GM20000 (cell line): Measurements from ENCODE around the gene NFIB.

Experiments
- DNase-seq: peaks from one replicate; pipeline ENCODE4 v3.0.0; 2012; ENCODE audit warnings: low spot score
- TF ChIP-seq, protein P1 (sequence below): IDR thresholded peaks from 2 replicates; pipeline ENCODE4 v1.5.1; 2012; ENCODE audit warnings: mild to moderate bottlenecking, control low read depth; ENCODE audit errors: extremely low read depth, missing control alignments

NFIB gene

DNA sequence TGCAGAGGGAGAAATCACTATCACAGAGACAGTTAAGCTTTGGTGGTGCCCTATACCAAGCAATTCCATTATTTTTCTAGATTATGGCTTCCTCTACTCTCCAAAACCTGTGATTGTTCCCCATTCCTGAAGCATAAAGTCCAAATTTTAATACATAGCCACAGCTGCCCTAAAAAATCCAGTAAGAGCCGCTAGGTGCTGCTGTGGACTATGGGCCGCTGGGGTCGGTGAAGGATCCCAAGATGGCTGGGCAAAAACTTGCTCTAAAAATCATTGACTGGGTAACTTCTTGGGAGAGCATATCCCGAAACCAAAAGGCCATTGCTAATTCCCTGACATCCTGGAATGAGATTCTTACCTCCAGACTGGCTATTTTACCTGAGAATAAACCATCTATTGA, 245.3 kb downstream of the NFIB start:
- TF ChIP-seq, protein P1, sequence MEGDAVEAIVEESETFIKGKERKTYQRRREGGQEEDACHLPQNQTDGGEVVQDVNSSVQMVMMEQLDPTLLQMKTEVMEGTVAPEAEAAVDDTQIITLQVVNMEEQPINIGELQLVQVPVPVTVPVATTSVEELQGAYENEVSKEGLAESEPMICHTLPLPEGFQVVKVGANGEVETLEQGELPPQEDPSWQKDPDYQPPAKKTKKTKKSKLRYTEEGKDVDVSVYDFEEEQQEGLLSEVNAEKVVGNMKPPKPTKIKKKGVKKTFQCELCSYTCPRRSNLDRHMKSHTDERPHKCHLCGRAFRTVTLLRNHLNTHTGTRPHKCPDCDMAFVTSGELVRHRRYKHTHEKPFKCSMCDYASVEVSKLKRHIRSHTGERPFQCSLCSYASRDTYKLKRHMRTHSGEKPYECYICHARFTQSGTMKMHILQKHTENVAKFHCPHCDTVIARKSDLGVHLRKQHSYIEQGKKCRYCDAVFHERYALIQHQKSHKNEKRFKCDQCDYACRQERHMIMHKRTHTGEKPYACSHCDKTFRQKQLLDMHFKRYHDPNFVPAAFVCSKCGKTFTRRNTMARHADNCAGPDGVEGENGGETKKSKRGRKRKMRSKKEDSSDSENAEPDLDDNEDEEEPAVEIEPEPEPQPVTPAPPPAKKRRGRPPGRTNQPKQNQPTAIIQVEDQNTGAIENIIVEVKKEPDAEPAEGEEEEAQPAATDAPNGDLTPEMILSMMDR: no peak
- DNase-seq: no peak

DNA sequence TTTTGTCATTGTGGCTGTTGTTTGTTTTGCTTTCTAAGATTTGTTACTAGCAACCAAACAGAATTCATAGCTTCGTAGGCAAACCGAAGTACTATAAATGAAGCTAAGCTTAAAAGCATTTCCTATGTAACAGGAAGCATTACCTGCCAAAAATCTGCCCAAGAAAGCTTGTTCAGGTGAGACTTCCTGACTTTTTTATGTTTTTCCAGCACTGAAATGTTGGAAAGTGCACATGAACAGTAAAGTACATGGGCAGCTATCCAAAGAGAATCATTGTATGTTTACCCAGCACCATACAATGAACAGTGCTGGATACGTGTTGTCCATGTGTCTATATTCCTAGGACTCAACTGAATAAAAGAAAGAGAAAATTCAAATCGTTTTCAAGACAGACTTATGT, 247.1 kb downstream of the NFIB start:
- TF ChIP-seq, protein P1: no peak

DNA sequence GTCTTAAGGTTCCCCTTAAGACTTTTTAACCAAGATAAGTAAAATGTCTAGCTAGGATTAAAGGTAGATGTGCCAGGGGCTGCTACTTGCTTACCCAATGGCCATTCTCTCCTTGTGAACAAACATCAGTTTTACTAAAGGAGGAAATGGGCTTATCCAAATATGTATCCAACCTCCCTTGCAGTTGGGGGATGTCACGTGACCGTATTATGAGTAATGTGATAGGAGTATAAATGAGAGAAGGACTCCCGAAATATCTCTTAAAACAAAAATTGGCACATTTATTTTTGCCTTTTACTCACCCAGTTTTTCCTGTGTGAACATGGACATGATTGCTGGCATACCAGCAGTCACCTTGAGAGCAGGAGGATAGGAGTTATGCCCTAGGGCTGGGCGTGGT, 247.9 kb downstream of the NFIB start:
- DNase-seq: no peak
- TF ChIP-seq, protein P1: no peak

More for the DNA sequence above, 247.1 kb downstream of the NFIB start:
- DNase-seq: no peak

DNA sequence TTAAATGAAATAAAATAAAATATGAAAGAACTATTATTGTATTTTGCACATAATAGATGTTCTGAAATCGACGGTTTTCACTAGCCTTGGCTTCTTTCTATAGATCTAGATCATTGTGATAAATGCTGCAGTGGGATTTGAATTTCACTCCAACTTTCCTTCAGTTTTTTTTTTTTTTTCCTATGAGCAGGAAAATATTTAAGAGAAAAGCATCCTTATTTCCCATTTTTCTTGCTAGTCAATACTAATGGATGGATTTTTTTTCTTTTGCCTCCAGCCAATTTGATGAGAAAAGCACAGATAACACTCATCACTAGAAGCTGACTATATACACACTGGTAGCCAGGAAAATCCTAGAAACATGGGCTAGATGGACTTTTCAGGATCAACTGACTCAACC, 249.0 kb downstream of the NFIB start:
- TF ChIP-seq, protein P1: no peak
- DNase-seq: no peak

DNA sequence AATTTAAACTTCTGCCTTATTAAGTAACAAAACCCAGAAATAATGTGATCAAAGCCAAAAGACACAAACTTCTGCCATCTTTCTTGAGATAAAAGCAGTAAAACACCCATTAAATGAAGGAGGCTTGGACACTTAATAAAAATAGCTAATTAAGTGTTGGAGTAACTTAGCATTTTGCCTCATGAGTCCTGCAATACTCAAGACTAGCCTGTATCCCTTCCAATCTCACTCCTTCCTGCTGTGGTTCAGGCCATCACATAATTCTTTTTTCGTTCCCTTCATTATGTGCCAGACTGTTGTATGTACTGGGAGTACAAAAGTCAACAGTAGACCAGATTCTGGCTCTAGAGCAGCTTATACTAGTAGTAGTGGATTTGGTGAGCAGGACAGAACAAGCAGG, 250.2 kb downstream of the NFIB start:
- TF ChIP-seq, protein P1: no peak
- no peak for DNase-seq

DNA sequence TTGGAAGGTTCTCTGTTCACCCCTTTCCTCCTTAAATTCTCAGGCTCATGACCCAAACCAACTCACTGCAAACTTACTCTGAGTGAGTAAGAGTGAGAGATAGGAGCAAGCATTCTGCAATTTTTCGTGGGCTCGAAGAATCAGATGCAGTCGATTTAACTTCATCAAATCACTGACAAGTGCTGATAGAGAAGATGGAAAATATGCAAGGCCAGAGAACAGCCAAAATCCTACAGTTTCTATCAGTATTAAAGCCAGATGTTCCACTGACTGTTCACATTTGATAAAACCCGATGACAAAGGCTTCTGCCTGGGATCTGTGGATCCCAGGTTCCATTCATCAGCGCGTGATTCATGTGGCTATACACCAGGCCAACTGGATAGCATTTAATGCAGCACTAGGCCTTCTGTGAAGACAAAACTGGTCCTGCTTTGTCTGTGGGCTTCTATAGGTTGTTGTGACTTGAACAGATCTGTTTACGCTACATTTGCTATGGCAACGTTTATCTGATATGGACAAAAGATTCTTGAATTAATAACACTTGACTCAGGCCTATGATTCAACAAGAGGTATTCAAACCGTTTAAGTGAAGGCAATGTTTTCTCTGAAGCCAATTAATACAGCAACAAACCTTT, 251.2 kb downstream of the NFIB start:
- no peak for DNase-seq
- TF ChIP-seq, protein P1: no peak

DNA sequence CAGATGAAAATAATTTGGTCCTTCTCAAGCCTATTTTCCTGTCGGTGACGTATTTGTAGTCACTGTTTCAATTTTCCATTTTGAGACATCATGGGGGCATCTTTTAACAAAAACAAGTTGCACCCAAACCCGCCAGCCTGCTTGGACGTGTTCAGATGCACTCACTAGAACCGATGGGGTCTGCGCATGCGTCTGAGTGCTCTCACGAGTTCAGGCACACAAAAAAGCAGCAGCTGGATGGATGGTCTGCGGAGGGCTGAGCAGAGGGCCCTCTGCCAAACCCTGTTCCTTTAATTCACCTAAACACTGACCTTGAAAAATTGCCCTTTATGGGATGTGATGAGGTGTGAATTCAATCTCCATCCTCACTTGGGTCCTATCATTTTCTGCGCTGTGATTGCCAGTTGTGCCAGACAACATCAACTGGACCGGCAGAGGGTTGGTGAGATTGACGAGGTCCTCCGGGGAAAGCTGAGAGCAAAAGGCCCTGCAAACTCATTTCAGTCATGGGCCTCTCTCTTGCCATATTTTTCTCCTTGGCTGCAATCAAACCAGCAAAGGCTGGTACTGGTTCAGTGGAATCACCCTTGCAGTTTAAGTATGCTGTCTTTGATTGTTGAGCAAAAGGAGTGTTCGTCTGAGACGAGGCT, 251.9 kb downstream of the NFIB start:
- TF ChIP-seq, protein P1: no peak
- DNase-seq: no peak
